ENCODE data around the gene PLCH2. TPM values are rescaled to one million over a fixed set of nuclear protein-coding genes. Genes with fewer than 3 reads are reported as not detected.

The PLCH2 gene
- total and polyA plus RNA-seq, 9 of the 15 experiments (the other 6 are each of a cell fraction or from before 2014, with no cell fraction given), result 0.16 TPM; not detected in 8

- in situ Hi-C loops (cut with MboI) (loop anchor here (5.0 to 25.0 kb wide), 2 partner anchors 123 to 348 kb away; partner anchors contain the start of genes FAAP20 and PEX10), intact Hi-C loops (cut with micrococcal nuclease) (no loop called here)
- no peak overlapping the region for H3K4me2 ChIP-seq (ENCODE audit: insufficient read depth, low read length)
- H3K79me2 ChIP-seq (ENCODE audit: control insufficient read depth, insufficient read depth, low read length), result no peaks in the 10 kb centered on the region
- ATAC-seq (no peak), DNase-seq (ENCODE audit: extremely low read depth in 1 of 4, low spot score in 3 of 4) (peak in 1 of 4 experiments; percentile 40), FAIRE-seq (peak; percentile 44)
- no peak overlapping the region for H3K27ac ChIP-seq (ENCODE audit: extremely low read depth, low read depth, low read length)
- no peaks in the 10 kb centered on the region for H3K9me1 ChIP-seq (ENCODE audit: control insufficient read depth, insufficient read depth, low read length)
- peak overlapping the region in 1 of 2 experiments; percentile 28; a peak in 1 of 4 replicates for H3K9ac ChIP-seq (ENCODE audit: insufficient read depth in 1 of 2, low read depth in 2 of 2, low read length in 2 of 2)
- H3K36me3 ChIP-seq (ENCODE audit: control insufficient read depth, insufficient read depth, low read length), result no peaks in the 10 kb centered on the region
- ChIA-PET POLR2A (interaction anchor here (1.0 to 1.5 kb wide), 3 partner anchors 9 to 117 kb away, joined by 3 to 4 read pairs (median 3); partner anchors contain the start of gene PANK4), CTCF (ENCODE audit: low intra/inter-chr PET ratio) (no interaction called here)
- WGBS (ENCODE audit: insufficient coverage, low coverage, missing lambda C conversion rate), result 5% methylated on average over 17 of the region's 18 CpGs
- H3K4me1 ChIP-seq (replicated peaks in 1 of 2; ENCODE audit: control insufficient read depth in 2 of 2, insufficient read depth in 2 of 2, low read length in 2 of 2), result peaks cover 0 to 67% of the 10 kb centered on the region in 2 experiments; a peak in 3 of 5 replicates
- H2AFZ ChIP-seq (ENCODE audit: low read depth, low read length), result no peak overlapping the region
- H4K20me1 ChIP-seq (replicated peaks; ENCODE audit: control insufficient read depth, insufficient read depth, low read length), result peaks cover 6% of the 10 kb centered on the region; the same call in 1 of the 2 replicates
- BruUV-seq (replicated peaks), result no TSS peak
- peaks cover 40 to 71% of the 10 kb centered on the region in 2 experiments; a peak in 4 of 5 replicates for H3K27me3 ChIP-seq (ENCODE audit: control insufficient read depth in 2 of 2, insufficient read depth in 2 of 2, low read length in 2 of 2)
- H3K9me3 ChIP-seq (replicated peaks; ENCODE audit: control insufficient read depth, insufficient read depth, low read depth, low read length), result no peaks in the 10 kb centered on the region
- H3K4me3 ChIP-seq, result no peak overlapping the region
- TF ChIP-seq DDX20 (tag; IDR thresholded peaks at IDR 0.05; ENCODE audit: low read depth) (no peak), ZNF121 (CRISPR knock-in tag; conservative IDR thresholded peaks at IDR 0.05) (no peak), FOS (IDR thresholded peaks at IDR 0.05; ENCODE audit: extremely low read depth, insufficient read length) (no peak), SETDB1 (IDR thresholded peaks at IDR 0.05; ENCODE audit: low read length) (no peak), PHF8 (IDR thresholded peaks at IDR 0.05; ENCODE audit: borderline replicate concordance, low read length) (no peak), ZKSCAN8 (CRISPR knock-in tag; IDR thresholded peaks at IDR 0.05) (peak; percentile 77; the same call in 1 of the 2 replicates), EGR1 (conservative IDR thresholded peaks at IDR 0.05) (0 out of 2 replicates have a peak, but pooled peaks have one; percentile 20), PML (IDR thresholded peaks at IDR 0.05; ENCODE audit: low read length) (no peak), CXXC5 (CRISPR knock-in tag; IDR thresholded peaks at IDR 0.05) (no peak), TBP (optimal IDR thresholded peaks at IDR 0.05; ENCODE audit: low read depth, low read length) (no peak), KHSRP (IDR thresholded peaks at IDR 0.05) (no peak)
- TF ChIP-seq, protein P1, sequence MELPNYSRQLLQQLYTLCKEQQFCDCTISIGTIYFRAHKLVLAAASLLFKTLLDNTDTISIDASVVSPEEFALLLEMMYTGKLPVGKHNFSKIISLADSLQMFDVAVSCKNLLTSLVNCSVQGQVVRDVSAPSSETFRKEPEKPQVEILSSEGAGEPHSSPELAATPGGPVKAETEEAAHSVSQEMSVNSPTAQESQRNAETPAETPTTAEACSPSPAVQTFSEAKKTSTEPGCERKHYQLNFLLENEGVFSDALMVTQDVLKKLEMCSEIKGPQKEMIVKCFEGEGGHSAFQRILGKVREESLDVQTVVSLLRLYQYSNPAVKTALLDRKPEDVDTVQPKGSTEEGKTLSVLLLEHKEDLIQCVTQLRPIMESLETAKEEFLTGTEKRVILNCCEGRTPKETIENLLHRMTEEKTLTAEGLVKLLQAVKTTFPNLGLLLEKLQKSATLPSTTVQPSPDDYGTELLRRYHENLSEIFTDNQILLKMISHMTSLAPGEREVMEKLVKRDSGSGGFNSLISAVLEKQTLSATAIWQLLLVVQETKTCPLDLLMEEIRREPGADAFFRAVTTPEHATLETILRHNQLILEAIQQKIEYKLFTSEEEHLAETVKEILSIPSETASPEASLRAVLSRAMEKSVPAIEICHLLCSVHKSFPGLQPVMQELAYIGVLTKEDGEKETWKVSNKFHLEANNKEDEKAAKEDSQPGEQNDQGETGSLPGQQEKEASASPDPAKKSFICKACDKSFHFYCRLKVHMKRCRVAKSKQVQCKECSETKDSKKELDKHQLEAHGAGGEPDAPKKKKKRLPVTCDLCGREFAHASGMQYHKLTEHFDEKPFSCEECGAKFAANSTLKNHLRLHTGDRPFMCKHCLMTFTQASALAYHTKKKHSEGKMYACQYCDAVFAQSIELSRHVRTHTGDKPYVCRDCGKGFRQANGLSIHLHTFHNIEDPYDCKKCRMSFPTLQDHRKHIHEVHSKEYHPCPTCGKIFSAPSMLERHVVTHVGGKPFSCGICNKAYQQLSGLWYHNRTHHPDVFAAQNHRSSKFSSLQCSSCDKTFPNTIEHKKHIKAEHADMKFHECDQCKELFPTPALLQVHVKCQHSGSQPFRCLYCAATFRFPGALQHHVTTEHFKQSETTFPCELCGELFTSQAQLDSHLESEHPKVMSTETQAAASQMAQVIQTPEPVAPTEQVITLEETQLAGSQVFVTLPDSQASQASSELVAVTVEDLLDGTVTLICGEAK (IDR thresholded peaks at IDR 0.05), result no peak
- TF ChIP-seq, protein P1 (CRISPR knock-in tag; IDR thresholded peaks at IDR 0.05), result no peak
These were observed 58.8 kb downstream of the PLCH2 start for GRCh38 chr1:2534687-2535441.
